GM10248 (cell line): ENCODE data around the gene TOX2.

Experiments used
- CTCF ChIA-PET: fragments of 300-600 bp; sonication (Branson Sonifier 250); formaldehyde crosslinking; extraction: SDS; loops from one replicate; lab custom pipeline; 2021; ENCODE audit warnings: antibody characterized with exemption; lab: Yijun Ruan, JAX
- POLR2A ChIA-PET: fragments of 350-650 bp; sonication (Branson Sonifier 250); formaldehyde crosslinking; extraction: SDS; loops from one replicate; lab custom pipeline; 2020; ENCODE audit warnings: antibody characterized with exemption; lab: Yijun Ruan, JAX
- DNase-seq: peaks from one replicate; pipeline ENCODE4 v3.0.0; 2012; ENCODE audit errors: extremely low spot score
- CTCF ChIP-seq: IDR thresholded peaks from 2 replicates; pipeline ENCODE4 v1.5.1; 2012; ENCODE audit warnings: mild to moderate bottlenecking, low read depth; ENCODE audit errors: extremely low read depth, missing control alignments, control extremely low read depth

TOX2 gene

GRCh38 chr20:43914311-43915210 lies at the start of gene TOX2:
Gene TOX2 (plus strand): TSS chr20:43914852. CDS start chr20:43914892, 40 bp downstream.
- POLR2A ChIA-PET: no interaction called here
- no peak for TF ChIP-seq CTCF
- peak; percentile 83 for DNase-seq
- CTCF ChIA-PET: no interaction called here

GRCh38 chr20:43868091-43868490 lies 46.6 kb upstream of the TOX2 start:
- DNase-seq: no peak
- ChIA-PET CTCF (no interaction called here), POLR2A (no interaction called here)
- no peak for TF ChIP-seq CTCF

GRCh38 chr20:43870484-43870883 lies 44.2 kb upstream of the TOX2 start:
- ChIA-PET POLR2A (no interaction called here), CTCF (no interaction called here)
- DNase-seq: no peak
- no peak for TF ChIP-seq CTCF

- CTCF ChIA-PET: no interaction called here
- POLR2A ChIA-PET: no interaction called here
- no peak for TF ChIP-seq CTCF
- DNase-seq: no peak
These were observed 35.9 kb upstream of the TOX2 start for GRCh38 chr20:43878776-43879175.

- no peak for TF ChIP-seq CTCF
- no peak for DNase-seq
- ChIA-PET POLR2A (no interaction called here), CTCF (interaction anchor here (0.7 kb wide), 1 partner anchor 38 kb away, joined by 3 read pairs; no protein-coding TSS in a partner anchor)
These were observed 20.7 kb upstream of the TOX2 start for GRCh38 chr20:43893930-43894329.

GRCh38 chr20:43894491-43894890 lies 20.2 kb upstream of the TOX2 start:
- POLR2A ChIA-PET: no interaction called here
- CTCF ChIA-PET: no interaction called here
- no peak for TF ChIP-seq CTCF
- DNase-seq: no peak
